Measurements from ENCODE around the gene HOXA5. TPM values are rescaled to one million over a fixed set of nuclear protein-coding genes. Genes with fewer than 3 reads are reported as not detected.
A peak's percentile ranks its signal among the peaks of the same experiment; 100 is the strongest.

The HOXA5 gene
- total RNA-seq, 1 experiment from 2014 or later: 10.3 TPM

DNA sequence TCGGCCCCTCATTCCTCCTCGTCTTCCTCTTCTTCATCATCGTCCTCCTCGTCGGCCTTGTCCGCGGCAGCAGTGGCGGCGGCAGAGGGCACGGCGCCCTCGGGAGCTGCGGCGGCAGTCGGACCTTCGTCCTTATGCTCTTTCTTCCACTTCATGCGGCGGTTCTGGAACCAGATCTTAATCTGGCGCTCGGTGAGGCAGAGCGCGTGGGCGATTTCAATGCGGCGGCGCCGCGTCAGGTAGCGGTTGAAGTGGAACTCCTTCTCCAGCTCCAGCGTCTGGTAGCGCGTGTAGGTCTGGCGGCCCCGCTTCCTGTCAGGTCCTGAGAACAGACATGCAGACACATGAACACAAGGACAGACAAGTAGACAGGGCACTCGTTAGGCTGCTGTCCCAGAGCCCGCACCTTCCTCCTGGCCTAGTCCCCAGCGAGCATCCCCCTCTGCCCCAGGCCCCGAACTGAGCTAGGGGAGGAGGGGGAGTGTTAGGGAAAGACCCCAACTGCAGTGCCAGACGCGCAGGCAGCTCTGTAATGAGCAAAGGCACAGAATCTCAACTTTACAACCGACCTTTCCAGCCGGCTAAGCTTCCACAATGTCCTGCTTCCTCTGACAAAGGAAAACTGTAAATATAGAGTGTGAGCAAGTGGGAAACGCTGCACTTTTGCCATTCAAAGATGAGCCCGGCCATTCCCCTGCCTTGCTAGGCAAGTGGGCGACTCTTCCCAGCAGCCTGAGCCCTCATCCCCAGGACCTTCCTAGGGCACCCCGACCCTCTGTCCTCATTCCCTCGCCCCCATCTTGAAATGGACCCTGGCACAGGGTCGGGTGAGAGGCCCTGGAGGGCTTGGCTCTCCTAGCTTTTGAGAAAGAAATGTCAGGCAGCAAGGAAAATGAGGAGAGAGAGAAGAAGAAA, 11.7 kb upstream of the HOXA5 start:
- in situ Hi-C loops (cut with HindIII; ENCODE audit: low pct_unique_long_range_greater_than_20kb, low sequenced_read_pairs): no loop called here
- DNase-seq (ENCODE audit: low read depth, low spot score): no peak

DNA sequence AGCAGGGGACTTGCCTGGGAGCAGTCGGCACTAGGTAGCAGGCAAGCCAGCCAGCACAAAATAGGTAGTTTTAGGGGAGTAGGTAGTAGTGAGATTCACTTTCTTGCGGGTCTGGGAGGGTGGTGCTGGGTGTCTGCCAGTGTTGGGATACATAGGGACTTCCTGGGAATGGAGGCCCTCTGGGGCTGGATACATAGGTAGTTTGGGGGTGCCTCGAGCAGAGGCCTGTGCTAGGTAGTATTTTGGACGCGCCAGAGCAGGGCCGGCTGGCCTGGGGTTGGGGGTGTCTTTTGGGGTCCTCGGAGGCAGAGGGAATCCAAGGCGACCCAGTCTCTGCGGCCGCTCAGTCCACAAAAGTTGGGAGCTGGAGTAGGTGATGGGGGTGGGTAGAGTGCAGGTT, 10.9 kb upstream of the HOXA5 start:
- DNase-seq (ENCODE audit: low read depth, low spot score): no peak
- in situ Hi-C loops (cut with HindIII; ENCODE audit: low pct_unique_long_range_greater_than_20kb, low sequenced_read_pairs): no loop called here

DNA sequence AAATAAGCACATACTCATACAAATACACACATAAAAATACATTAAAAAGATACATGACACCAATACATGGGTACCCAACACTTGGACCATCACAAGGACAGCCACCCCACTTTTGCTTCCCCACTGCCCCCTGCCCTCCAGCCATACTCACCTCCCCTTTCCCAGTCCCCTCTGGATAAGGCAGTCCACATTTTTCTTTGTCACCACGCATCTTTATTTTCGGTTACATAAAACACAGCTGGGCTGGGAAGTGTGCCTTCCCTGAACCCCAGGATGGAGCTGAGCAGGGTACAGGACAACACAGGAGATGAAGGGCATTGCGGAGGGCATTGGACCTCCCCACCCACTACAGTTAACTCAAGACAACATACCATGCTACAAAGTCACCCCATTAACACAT, 10.0 kb upstream of the HOXA5 start:
- no peak for DNase-seq (ENCODE audit: low read depth, low spot score)
- in situ Hi-C loops (cut with HindIII; ENCODE audit: low pct_unique_long_range_greater_than_20kb, low sequenced_read_pairs): no loop called here

DNA sequence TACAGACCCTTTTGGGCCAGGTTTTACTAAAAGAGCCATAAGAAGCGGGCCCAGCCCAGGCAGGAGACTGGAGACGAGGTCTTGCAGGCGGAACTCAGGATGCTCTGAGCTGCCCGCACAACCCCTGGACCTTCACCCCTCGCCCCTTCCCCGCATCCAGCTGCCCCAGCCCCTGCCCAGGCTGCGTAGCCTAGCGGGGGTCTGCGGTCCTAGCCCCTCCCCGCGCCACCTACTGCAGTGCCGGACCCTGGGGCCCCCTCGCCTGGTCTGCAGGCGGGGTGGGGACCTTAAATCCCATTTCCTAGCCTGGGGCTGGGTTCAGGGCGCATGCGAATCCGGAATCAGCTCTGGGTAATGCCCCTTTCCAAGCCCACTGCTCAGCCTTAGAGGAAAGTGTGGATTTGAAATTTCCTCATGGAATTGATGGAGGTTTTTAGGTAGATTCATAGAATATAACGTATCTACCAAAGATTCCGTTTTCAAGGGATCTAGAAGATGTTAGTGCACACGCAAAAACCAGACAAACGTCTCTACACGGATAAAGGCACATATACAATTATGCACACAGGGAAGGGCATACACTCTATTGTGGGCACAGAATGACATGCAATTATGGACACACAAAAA, 9.4 kb upstream of the HOXA5 start:
- no peak for DNase-seq (ENCODE audit: low read depth, low spot score)
- in situ Hi-C loops (cut with HindIII; ENCODE audit: low pct_unique_long_range_greater_than_20kb, low sequenced_read_pairs): no loop called here

DNA sequence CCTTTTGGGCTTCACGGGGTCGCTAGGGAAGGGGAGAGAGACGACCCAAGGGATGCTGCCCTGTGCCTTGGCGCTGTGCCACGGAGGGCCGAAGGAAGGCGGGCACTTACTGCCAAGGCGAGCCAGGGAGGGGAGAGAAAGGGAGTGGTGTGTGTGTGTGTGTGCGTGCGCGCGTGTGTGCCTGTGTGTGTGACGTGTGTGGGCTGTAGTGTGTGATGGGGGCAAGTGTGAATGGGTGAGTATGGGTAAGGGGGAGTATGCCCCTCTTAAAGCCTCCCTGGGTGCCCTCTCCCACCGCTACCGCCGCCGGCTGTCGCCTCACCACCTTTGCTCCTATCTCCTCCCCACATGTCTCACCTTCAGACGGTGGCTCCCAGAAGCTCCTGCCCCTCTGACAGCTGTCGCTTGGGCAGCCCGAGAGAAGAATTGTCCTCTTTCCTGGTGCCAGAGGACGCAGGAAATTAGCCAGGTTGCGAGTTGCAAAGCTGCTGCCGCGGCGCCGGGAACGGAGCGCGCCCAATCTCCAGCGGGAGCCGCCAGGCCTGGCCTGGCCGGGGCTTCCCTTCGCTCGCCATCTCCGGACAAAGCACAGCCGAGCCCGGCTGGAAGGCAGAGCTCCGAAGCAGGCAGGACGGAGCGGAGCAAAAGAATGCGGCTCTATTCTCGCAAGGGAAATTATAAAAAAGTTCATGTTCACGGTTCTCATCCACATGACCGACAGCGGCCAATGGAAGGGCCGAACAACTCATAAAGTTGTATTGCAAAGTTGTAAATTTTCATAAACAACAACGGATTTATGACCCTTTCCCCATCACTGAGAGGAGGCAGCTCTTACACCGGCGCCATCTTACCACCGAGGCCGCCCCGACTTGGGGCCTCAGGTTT, 8.7 kb upstream of the HOXA5 start, which contains the start of gene HOXA3:
Gene HOXA3, minus strand, starts transcription at position 653 of the 885 bp plus-strand sequence. CDS start 41,943 bp downstream, outside the sequence.
- no peak for DNase-seq (ENCODE audit: low read depth, low spot score)
- in situ Hi-C loops (cut with HindIII; ENCODE audit: low pct_unique_long_range_greater_than_20kb, low sequenced_read_pairs): no loop called here

DNA sequence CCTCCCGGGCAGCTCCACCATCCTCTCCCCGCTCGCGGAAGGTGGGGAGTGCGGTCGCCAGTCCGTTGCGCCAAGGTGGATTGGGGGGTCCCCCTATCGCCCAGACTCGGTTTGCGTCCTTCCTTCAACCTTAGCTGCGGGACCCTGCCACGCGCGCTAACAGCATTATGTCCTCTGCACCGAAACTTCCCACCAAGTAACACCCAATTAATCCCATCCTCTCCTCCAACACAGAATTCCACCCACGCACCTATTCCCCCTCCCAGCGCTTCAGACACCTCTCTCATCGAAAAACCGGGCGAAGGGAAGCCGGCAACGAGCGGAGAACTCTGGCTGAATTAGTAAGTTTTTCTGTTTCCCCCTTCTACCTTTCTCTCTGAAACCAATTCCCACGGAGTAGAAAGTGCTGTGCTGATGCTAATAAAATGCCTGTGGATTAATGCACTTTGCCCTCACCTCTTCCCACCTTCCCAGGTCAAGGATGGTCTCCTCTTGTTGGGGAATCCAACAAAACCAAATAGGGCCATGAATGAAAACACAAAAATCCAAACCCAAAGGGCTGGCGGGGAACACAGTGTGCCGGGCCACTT, 8.0 kb upstream of the HOXA5 start:
- no peak for DNase-seq (ENCODE audit: low read depth, low spot score)
- in situ Hi-C loops (cut with HindIII; ENCODE audit: low pct_unique_long_range_greater_than_20kb, low sequenced_read_pairs): no loop called here

DNA sequence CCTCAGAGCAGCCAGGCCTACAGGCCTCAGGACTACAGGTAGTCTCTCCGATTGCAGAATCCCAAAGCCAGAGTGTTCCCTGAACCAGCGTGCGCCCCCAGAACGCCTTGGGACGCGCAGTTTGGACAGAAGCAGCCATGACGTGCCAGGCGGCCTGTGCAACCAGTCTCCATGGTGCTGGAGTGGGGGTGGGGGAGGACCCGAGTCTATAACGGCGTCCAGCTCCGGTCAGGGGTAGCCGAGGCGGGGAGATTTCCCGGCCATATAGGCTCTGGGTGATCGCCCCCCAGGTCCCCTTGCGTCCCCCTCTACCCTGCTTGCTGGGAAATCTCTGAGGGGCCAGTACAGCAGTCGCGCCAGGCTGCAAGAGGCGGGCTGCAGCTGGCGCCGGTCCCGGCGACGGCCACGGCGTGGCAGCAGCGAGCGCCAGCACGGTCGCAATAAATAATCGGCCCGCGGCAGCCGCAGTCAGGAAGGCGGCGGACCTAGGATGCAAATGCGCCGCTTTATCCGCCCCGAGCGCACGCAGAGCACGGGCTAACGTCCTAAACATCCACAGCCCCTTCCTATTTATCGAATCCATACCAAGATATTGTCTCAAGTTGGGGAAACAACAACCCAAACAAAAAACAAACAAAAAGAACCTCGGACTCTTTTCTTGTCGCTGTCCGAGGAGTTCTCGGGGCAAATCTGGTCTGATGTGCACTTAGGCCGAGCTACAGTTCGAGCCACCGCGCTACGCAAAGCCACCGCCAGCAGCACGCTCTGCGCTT, 7.3 kb upstream of the HOXA5 start:
- peak; percentile 85 for DNase-seq (ENCODE audit: low read depth, low spot score)
- in situ Hi-C loops (cut with HindIII; ENCODE audit: low pct_unique_long_range_greater_than_20kb, low sequenced_read_pairs): no loop called here

DNA sequence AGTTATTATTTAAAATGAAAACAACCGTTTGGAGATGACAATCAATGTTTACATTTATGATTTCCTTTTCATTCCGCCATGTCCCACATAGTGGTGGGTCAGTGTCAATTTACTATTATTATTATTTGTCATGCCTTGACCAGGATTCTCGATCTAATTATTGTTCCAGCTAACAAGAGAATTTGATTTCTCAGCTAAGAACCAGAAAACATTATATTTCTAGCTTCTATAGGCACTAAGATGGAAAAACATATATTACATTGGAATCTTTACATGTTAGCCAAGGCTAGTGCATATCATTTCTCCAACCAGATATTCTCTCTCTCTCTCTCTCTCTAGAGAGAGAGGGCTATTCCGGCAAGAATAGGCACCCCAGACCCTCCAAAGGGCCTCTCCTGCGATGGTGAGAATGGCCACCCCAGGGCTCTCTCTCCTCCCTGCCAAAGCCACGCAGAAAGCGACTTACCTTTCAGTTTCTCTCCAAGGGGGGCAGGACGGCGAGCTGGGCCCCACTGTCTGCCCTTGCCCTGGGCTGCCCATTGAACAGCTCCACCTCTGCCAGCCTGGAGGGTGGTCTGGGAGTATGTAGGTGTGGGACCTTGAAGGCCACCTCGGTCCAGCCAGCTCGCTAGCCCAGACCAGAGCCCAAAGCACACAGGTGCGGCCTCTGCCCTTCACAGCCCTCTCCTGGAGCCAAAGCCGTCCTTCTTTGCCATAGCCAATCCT, 6.5 kb upstream of the HOXA5 start:
- peak; percentile 31 for DNase-seq (ENCODE audit: low read depth, low spot score)
- in situ Hi-C loops (cut with HindIII; ENCODE audit: low pct_unique_long_range_greater_than_20kb, low sequenced_read_pairs): no loop called here

DNA sequence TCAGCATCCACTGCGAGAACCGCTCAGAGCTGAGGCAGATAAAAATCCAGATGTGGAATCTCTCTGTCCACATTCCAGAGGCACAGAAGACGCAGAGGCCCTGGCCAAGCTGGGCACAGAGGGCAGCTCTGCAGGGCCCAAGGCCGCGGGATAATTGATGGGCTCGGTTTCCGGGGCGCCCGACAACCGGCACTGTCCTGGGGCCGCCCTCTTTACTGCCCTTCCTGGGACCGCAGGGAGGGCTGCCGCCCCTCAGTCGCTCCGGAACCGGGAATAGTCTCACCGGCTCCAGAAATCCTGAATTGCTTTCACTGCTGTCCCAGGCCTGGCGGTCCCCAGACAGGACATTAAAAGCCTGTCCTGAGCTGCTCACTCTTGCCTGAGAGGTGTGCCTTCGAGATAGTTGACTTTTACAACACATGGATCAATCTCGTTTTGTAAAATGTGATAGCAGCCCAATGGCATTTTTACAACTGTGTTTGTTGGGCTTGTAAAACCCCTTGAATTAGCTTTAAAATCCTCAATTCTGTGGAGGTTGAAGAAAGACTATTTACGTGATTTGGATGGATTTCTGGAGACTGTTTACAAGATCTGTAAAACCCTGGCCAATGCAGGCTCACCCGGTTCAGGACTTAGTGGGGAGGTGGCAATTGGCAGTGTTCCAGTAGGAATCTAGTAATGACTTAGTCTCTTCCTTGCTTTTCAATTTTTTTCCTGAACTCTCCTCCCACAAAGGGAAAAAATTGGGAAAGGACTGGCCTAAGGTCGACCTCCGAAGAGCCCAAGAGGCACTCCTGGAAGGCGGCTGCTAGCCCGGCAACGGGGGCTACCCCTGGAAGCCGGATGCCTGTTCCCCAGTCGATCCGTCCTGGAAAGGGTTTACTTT, 5.5 kb upstream of the HOXA5 start:
- DNase-seq (ENCODE audit: low read depth, low spot score): no peak
- in situ Hi-C loops (cut with HindIII; ENCODE audit: low pct_unique_long_range_greater_than_20kb, low sequenced_read_pairs): no loop called here

DNA sequence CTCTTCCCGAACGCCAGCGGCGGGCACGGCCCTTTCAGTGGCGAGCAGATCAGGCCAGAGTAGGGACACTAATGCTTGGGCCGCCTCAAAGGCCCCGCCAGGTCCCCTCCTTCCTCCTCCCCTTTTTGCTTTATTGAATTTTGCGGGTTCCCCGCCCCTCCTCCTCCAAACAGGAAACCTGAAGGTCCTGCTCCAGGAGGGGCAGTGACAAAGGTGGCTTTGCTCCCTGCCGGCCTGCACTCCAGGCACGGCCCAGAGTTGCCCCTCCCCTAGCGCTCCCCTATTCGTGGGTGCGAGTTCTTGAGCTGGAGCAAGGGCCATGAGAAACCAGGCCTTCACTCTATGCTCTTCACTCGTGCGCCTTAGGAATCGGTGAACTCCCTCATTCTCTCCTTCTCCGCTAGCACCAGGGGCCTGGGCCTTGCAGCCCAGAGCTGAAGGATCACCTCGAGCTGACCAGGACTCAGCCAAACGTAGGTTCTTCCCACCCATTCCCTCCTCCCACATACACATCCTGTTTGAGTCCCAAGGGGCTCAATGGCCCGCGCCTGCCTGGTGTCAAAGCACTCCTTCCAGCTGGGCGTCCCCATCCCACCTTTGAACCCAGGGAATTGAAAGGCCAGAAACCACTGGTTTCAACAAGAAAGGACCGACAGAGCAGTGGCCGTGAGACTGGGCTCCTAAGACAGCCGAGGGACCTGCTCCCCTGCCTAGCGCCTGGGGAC, 4.7 kb upstream of the HOXA5 start:
- no peak for DNase-seq (ENCODE audit: low read depth, low spot score)
- in situ Hi-C loops (cut with HindIII; ENCODE audit: low pct_unique_long_range_greater_than_20kb, low sequenced_read_pairs): no loop called here

DNA sequence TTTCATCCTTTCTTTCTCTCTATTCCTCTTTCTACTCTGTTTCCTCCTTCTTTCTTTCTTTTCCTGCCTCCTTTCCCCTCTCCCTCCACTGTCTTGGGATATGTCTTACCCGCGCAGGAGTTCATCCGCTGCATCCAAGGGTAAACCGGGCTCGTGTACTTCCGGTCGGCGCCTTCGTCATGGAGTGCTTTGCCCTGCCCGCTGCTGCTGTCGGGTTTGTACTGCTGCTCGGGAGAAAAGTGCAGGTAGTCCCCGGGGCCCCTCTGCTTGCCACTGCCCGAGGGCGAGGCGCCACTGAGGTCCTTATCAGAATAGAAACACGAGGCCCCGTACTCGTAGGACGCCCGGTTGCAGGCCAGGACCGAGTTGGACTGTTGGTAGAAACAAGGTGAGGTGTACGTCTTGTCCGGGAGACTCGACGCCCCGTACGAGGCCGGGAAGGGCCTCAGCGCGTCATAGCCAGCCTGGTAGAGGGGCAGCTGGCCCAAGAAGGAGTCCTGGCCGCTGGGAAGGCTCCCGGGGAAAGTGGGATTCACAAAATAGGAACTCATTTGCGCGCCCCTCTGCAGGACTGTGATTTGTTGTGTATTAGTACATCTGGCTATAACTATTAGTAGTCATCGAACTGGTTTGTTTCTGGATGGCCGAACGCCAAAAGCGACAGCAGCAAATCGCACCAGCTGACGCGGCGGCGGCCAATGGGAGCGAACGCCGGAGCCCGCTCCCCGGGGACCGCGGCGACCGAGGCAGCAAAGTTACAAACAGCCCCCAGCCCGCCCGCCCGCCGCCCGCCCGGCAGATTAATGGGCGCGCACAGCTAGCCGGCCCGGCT, 3.9 kb upstream of the HOXA5 start, which contains the start of gene HOXA6:
Gene HOXA6, minus strand, starts transcription at position 576 of the 832 bp plus-strand sequence. Its CDS starts 25 bp downstream, at position 551.
- DNase-seq (ENCODE audit: low read depth, low spot score): no peak
- in situ Hi-C loops (cut with HindIII; ENCODE audit: low pct_unique_long_range_greater_than_20kb, low sequenced_read_pairs): no loop called here

DNA sequence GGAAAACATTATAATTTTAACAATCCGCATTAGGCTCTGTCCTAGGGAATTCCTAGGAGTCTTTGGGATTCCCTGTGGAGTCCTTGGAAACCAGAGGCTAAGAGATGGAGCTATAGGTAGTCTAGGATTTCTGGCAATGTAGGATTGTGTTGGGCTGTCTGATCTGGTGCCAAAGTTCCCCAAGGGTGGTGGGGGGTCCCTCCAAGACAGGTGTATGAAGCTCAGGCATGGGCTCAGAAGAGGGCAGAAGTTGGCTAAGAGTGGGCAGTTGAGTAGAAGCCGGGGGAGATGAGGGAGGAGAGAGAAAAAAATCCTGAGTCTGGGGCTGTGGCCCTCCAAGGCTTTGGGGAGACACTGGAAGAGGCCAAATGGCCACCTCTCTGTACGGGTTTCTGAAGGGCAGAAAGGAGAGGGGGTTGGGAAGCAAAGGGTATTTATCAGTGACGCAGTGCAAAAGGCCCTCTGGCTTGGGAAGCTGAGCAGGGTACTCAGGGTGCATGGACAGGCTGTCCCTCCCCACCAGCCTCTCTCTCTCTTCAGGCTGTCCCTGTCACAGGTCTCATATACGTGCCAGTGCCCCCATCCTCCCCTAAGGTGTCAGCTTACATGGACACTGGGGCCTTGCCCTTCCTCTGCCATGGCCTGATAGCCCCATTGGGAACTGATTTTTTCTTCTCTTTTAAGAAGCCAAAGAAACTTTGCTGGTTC, 3.2 kb upstream of the HOXA5 start:
- in situ Hi-C loops (cut with HindIII; ENCODE audit: low pct_unique_long_range_greater_than_20kb, low sequenced_read_pairs): no loop called here
- DNase-seq (ENCODE audit: low read depth, low spot score): no peak

DNA sequence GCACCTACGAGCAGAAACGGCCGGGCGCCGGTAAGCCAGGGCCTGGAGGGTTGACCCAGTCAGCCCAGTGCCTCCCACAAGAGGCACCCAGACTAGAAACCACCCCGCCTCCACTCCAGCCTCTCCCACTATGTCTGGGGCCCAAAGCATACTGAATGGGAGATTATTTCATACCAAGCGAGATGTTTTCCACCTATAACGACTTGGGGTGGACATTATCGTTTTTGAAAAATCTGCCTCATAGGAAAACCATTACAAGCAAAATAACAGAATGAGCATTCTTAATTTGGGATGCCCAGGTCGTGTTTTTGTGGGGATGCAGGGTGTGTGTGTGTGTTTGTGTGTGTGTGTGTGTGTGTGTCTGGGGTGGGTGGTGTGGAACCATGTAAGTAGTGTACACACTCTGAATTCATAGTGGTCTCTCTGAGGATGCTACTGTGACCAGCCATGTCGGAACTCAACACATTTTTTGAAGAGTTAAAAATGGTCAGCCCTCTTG, 2.5 kb upstream of the HOXA5 start:
- no peak for DNase-seq (ENCODE audit: low read depth, low spot score)
- in situ Hi-C loops (cut with HindIII; ENCODE audit: low pct_unique_long_range_greater_than_20kb, low sequenced_read_pairs): no loop called here

Measured in SK-MEL-5 (cell line).